GM19372 (cell line): ENCODE results near the gene SIK2.

Experiments
- ATAC-seq: cut with Tn5 transposase; IDR thresholded peaks from one replicate; pipeline ENCODE4 v1.9.1; 2021; ENCODE audit warnings: mild to moderate bottlenecking, low read depth, moderate library complexity; ENCODE audit not compliant: unreplicated experiment

Gene SIK2

DNA sequence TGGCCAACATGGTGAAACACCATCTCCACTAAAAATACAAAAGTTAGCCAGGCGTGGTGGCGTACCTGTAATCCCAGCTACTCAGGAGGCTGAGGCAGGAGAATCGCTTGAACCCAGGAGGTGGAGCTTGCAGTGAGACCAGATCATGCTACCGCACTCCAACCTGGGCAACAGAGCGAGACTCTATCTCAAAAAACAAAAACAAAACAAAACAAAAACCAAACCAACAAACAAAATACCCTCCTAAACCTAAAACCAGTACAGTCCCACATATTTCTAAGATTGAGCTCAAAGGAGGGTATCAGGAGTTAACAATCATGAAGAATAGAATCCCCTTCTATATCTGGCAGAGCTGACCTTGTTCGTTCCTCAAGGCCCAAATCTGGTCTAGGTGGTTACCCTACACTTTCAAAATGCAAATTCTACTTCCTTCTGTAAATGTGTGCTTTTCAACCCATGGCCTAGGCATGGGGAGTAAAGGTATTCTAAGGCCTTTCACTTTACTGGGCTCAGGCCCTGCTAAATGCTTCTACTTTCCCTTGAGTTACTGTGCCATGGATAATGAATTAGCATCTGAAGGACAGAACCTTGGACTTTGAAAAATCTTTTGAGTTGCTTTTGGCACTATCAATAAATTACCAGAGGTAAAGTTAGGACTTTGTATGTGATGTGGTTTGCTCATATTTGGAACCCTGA, 174.3 kb downstream of the SIK2 start:
- peak; percentile 95 for ATAC-seq

DNA sequence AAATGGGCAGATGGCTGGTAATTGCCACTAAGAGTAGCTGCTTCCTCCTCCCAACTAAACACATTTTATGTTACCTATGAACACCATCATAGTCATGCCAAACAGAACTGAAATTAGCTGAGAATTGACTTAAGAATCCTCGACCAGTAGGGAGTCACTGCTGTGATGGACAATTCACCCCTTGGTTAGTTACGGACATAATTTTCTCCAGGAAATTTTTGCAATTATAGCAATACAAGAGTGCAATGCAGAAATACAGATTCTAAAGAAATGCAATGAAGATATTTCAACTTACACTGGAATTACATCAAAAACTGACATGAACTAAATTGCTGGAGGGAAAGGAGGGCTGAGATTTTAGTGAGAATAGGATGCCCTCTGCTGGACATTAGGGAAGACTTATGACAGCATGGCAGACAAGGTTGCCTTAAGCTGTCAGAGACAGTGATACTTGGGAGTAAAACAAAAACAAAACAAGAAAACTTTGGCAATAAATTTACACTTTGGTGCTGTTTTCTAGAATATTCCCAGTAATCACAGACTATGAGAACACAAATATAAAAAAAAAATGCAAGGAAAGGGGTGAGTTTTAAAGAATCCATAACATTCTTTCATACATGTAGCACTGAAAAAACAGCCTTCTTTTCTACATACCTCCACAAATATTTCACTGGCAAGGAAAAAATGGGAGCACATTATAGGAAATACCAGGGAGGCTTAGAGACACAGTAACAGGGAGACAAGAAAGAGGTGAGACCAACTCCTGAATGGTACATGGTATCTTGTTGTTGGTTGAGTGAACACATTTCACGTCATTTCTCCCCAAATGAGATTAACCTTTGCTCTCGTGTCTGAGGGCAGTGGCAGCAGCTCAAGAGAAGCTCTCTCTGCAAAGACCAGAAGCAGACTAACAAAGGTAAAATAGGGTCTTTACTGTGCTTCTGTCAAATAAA, 175.1 kb downstream of the SIK2 start:
- peak; percentile 66 for ATAC-seq

DNA sequence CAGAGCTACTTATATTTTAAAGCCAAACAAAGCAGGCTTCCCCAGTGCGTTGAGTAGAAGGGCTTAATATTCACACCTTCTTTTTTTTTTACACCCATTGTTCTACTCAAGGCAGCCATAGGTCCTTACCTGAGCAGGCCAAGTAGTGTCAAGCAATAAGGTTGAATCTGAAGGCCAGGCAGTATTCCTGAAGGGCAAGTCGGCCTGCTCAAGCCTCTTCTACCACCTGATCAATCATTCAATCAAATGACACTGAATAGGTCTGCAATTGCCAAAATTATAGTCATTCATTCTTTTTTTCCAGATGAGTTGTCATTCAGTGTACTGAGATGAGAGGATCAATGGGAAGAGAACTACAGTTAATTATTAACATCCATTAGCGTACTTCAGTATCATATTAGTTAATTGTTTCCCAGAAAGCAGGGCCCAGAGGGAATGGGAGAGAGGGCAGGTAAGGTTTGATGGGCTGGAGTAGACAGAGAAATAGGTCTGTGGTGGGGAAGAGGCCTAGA, 175.9 kb downstream of the SIK2 start:
- no peak for ATAC-seq

DNA sequence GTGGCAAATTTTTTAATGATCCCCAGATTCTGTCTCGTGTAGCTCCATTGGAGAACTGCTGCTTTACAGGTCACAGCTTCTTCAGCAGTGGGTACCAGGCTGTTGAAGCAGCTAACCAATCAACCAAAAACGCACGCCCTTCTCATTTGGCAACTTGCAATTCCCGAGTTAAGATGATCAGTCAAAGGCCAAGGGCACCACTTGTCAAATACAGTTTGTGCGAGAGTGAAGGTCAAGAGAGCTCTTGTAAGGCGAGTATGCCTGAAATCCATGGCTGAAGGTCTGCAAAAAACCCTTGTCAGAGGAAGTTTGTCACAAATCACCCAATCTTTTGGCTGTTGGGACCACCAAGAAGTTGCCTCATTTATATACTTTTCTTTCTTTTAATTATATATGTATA, 176.9 kb downstream of the SIK2 start:
- ATAC-seq: no peak
